HEK293 (cell line): ENCODE measurements around the gene RHBDL2.

ENCODE experiments used
- ELK4 ChIP-seq: IDR thresholded peaks from 2 replicates; pipeline ENCODE4 v1.6.1; 2011; ENCODE audit warnings: mild to moderate bottlenecking, low read depth, low read length, borderline replicate concordance
- FEZF1 ChIP-seq: fragments of 450-650 bp; formaldehyde crosslinking; IDR thresholded peaks from 2 replicates; pipeline ENCODE4 v1.5.1; 2016; ENCODE audit warnings: missing biosample characterization, missing genetic modification characterization
- GLIS1 ChIP-seq: fragments of 450-650 bp; formaldehyde crosslinking; IDR thresholded peaks from 2 replicates; pipeline ENCODE4 v1.5.1; 2016; ENCODE audit warnings: missing biosample characterization, missing genetic modification characterization
- HOXA7 ChIP-seq: sonication (generic); formaldehyde crosslinking; IDR thresholded peaks from 2 replicates; pipeline ENCODE4 v1.8.1; 2022; ENCODE audit warnings: missing genetic modification reagents, borderline replicate concordance
- HOXD13 ChIP-seq: sonication (generic); formaldehyde crosslinking; IDR thresholded peaks from 2 replicates; pipeline ENCODE4 v1.8.0; 2022; ENCODE audit warnings: missing genetic modification reagents, borderline replicate concordance
- REPIN1 ChIP-seq: fragments of 450-650 bp; formaldehyde crosslinking; IDR thresholded peaks from 2 replicates; pipeline ENCODE4 v1.5.1; 2017; ENCODE audit warnings: missing biosample characterization, missing genetic modification characterization, low read depth
- SCRT1 ChIP-seq: fragments of 450-650 bp; formaldehyde crosslinking; IDR thresholded peaks from 2 replicates; pipeline ENCODE4 v1.5.1; 2016; ENCODE audit warnings: missing biosample characterization, missing genetic modification characterization, borderline replicate concordance
- YY1 ChIP-seq: fragments of 450-650 bp; formaldehyde crosslinking; IDR thresholded peaks from 2 replicates; pipeline ENCODE4 v1.5.1; 2018; ENCODE audit warnings: missing biosample characterization, missing genetic modification characterization
- ZBTB26 ChIP-seq: fragments of 450-650 bp; formaldehyde crosslinking; optimal IDR thresholded peaks from 2 replicates; pipeline ENCODE3; 2016; ENCODE audit warnings: missing biosample characterization, mild to moderate bottlenecking, missing genetic modification characterization
- ZFP3 ChIP-seq: fragments of 450-650 bp; formaldehyde crosslinking; IDR thresholded peaks from 2 replicates; pipeline ENCODE4 v1.5.1; 2016; ENCODE audit warnings: low read depth, missing biosample characterization, missing genetic modification characterization
- ZNF146 ChIP-seq: fragments of 450-650 bp; formaldehyde crosslinking; IDR thresholded peaks from 2 replicates; pipeline ENCODE4 v1.5.1; 2016; ENCODE audit warnings: missing biosample characterization, missing genetic modification characterization
- ZNF19 ChIP-seq: fragments of 450-650 bp; formaldehyde crosslinking; IDR thresholded peaks from 2 replicates; pipeline ENCODE4; 2016; ENCODE audit warnings: missing biosample characterization, missing genetic modification characterization, low read depth
- ZNF266 ChIP-seq: fragments of 450-650 bp; formaldehyde crosslinking; IDR thresholded peaks from 2 replicates; pipeline ENCODE4 v1.5.1; 2016; ENCODE audit warnings: missing biosample characterization, missing genetic modification characterization, low read depth
- ZNF335 ChIP-seq: fragments of 450-650 bp; formaldehyde crosslinking; conservative IDR thresholded peaks from 2 replicates; pipeline ENCODE4 v1.5.1; 2016; ENCODE audit warnings: missing biosample characterization, missing genetic modification characterization
- ZNF350 ChIP-seq: fragments of 450-650 bp; formaldehyde crosslinking; IDR thresholded peaks from 2 replicates; pipeline ENCODE4 v1.5.0; 2017; ENCODE audit warnings: missing biosample characterization, mild to moderate bottlenecking, missing genetic modification characterization
- ZNF394 ChIP-seq: fragments of 450-650 bp; formaldehyde crosslinking; IDR thresholded peaks from 2 replicates; pipeline ENCODE4 v1.5.1; 2016; ENCODE audit warnings: missing biosample characterization, missing genetic modification characterization, mild to moderate bottlenecking, moderate library complexity, borderline replicate concordance
- ZNF426 ChIP-seq: fragments of 450-650 bp; formaldehyde crosslinking; IDR thresholded peaks from 2 replicates; pipeline ENCODE4 v1.5.1; 2017; ENCODE audit warnings: missing biosample characterization, missing genetic modification characterization, mild to moderate bottlenecking, inconsistent platforms, moderate library complexity
- ZNF510 ChIP-seq: fragments of 450-650 bp; formaldehyde crosslinking; IDR thresholded peaks from 2 replicates; pipeline ENCODE4 v1.5.1; 2018; ENCODE audit warnings: mild to moderate bottlenecking, missing genetic modification characterization, missing biosample characterization; ENCODE audit not compliant: insufficient replicate concordance
- ZNF514 ChIP-seq: fragments of 450-650 bp; formaldehyde crosslinking; IDR thresholded peaks from 2 replicates; pipeline ENCODE4 v1.5.1; 2016; ENCODE audit warnings: missing biosample characterization, missing genetic modification characterization
- ZNF521 ChIP-seq: fragments of 450-650 bp; formaldehyde crosslinking; IDR thresholded peaks from 2 replicates; pipeline ENCODE4 v1.5.1; 2017; ENCODE audit warnings: missing biosample characterization, mild to moderate bottlenecking, missing genetic modification characterization
- ZNF596 ChIP-seq: fragments of 450-650 bp; IDR thresholded peaks from 2 replicates; pipeline ENCODE4 v1.5.0; 2018; ENCODE audit warnings: missing biosample characterization, mild to moderate bottlenecking, missing genetic modification characterization, moderate library complexity
- ZNF626 ChIP-seq: fragments of 450-650 bp; sonication (Bioruptor Pico); formaldehyde crosslinking; IDR thresholded peaks from 2 replicates; pipeline ENCODE4 v1.5.1; 2018; ENCODE audit warnings: missing biosample characterization, missing genetic modification characterization, inconsistent platforms
- ZNF747 ChIP-seq: fragments of 450-650 bp; formaldehyde crosslinking; IDR thresholded peaks from 2 replicates; pipeline ENCODE4 v1.5.1; 2016; ENCODE audit warnings: missing biosample characterization, missing genetic modification characterization
- ZNF76 ChIP-seq: fragments of 450-650 bp; formaldehyde crosslinking; IDR thresholded peaks from 2 replicates; pipeline ENCODE4; 2016; ENCODE audit warnings: low read depth, missing biosample characterization, missing genetic modification characterization, borderline replicate concordance
- ZNF837 ChIP-seq: fragments of 450-650 bp; formaldehyde crosslinking; IDR thresholded peaks from 2 replicates; pipeline ENCODE4 v1.5.1; 2016; ENCODE audit warnings: missing biosample characterization, missing genetic modification characterization
- TF ChIP-seq, protein P1 (sequence below): fragments of 450-650 bp; formaldehyde crosslinking; IDR thresholded peaks from 2 replicates; pipeline ENCODE4 v1.5.1; 2016; ENCODE audit warnings: missing biosample characterization, missing genetic modification characterization, low read depth
- TF ChIP-seq, protein P2 (sequence below): fragments of 450-650 bp; formaldehyde crosslinking; conservative IDR thresholded peaks from 2 replicates; pipeline ENCODE4 v1.5.1; 2016; ENCODE audit warnings: low read depth, missing biosample characterization, missing genetic modification characterization
- TF ChIP-seq, protein P3 (sequence below): fragments of 450-650 bp; formaldehyde crosslinking; IDR thresholded peaks from 2 replicates; pipeline ENCODE4 v1.5.1; 2016; ENCODE audit warnings: missing biosample characterization, missing genetic modification characterization

The RHBDL2 gene

DNA sequence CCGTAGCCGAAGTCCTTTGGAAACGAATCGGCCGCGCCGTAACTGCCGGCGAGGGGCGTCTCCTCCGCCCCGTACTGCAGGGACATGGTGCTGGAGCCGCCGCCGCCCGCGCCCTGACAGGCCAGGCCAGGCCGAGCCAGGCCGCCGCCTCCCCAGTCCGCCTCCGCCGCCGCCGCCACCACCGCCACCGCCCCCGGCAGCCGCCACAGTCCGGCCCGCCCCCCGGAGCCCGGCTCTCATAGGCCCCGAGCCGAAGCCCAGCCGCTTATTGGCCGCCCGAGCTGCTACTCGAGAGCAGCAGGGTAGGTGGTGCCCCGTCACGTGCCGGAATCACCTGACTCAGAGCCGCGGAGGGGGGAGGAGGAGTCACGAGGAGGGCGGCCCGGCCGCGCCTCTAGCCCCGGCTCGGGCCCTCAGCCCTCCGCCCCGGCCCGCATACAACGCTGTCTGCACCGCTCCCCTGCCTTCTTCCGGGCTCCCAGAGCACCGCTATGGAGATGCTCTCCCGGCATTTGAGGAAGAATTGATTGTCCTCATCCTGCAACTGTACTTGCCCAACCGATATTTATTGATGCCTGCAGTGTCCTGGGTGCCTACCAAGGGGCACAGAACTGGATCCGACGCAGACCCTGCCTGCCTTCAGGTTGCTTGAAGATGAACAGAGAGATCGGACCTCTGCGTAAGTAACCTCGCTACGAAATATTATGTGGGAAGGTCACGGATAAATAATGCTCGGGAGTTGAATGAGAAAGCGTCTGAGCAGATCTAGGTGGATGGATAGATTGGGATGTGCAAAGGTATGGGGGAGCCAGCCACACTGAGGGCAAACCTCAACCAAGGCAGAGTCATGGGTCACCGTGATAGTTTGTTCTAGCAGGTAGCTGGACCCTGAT is 81.8 kb downstream of the RHBDL2 start, which contains the start of gene RRAGC (continued):
- TF ChIP-seq ZNF747 (tag by site-specific recombination) = no peak
- no peak for TF ChIP-seq ELK4
- TF ChIP-seq ZFP3 (tag by site-specific recombination) = no peak
- no peak for TF ChIP-seq HOXA7 (CRISPR knock-in tag)
- no peak for TF ChIP-seq ZNF510
- TF ChIP-seq GLIS1 (tag by site-specific recombination) = peak; percentile 71; the same call in 1 of the 2 replicates
- peak; percentile 49; the same call in 1 of the 2 replicates for TF ChIP-seq ZNF394
- TF ChIP-seq FEZF1 (tag by site-specific recombination) = no peak
- no peak for TF ChIP-seq ZNF596
- TF ChIP-seq ZNF266 (tag by site-specific recombination) = no peak
- no peak for TF ChIP-seq ZNF146
- no peak for TF ChIP-seq ZNF76 (tag by site-specific recombination)
- TF ChIP-seq ZNF350 = no peak
- peak; percentile 55; the same call in 1 of the 2 replicates for TF ChIP-seq YY1 (tag by site-specific recombination)
- TF ChIP-seq ZNF335 (tag by site-specific recombination) = peak; percentile 87
- TF ChIP-seq ZNF837 (tag by site-specific recombination) = no peak
- TF ChIP-seq SCRT1 = no peak
- TF ChIP-seq ZNF19 (tag by site-specific recombination) = no peak
- TF ChIP-seq HOXD13 (CRISPR knock-in tag) = no peak
- peak; percentile 40 for TF ChIP-seq ZBTB26 (tag by site-specific recombination)
- TF ChIP-seq, protein P1, sequence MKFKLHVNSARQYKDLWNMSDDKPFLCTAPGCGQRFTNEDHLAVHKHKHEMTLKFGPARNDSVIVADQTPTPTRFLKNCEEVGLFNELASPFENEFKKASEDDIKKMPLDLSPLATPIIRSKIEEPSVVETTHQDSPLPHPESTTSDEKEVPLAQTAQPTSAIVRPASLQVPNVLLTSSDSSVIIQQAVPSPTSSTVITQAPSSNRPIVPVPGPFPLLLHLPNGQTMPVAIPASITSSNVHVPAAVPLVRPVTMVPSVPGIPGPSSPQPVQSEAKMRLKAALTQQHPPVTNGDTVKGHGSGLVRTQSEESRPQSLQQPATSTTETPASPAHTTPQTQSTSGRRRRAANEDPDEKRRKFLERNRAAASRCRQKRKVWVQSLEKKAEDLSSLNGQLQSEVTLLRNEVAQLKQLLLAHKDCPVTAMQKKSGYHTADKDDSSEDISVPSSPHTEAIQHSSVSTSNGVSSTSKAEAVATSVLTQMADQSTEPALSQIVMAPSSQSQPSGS (tag by site-specific recombination) = no peak
- TF ChIP-seq ZNF521 (tag by site-specific recombination) = no peak
- TF ChIP-seq ZNF426 (tag by site-specific recombination) = no peak
- no peak for TF ChIP-seq REPIN1 (tag by site-specific recombination)
- TF ChIP-seq, protein P2, sequence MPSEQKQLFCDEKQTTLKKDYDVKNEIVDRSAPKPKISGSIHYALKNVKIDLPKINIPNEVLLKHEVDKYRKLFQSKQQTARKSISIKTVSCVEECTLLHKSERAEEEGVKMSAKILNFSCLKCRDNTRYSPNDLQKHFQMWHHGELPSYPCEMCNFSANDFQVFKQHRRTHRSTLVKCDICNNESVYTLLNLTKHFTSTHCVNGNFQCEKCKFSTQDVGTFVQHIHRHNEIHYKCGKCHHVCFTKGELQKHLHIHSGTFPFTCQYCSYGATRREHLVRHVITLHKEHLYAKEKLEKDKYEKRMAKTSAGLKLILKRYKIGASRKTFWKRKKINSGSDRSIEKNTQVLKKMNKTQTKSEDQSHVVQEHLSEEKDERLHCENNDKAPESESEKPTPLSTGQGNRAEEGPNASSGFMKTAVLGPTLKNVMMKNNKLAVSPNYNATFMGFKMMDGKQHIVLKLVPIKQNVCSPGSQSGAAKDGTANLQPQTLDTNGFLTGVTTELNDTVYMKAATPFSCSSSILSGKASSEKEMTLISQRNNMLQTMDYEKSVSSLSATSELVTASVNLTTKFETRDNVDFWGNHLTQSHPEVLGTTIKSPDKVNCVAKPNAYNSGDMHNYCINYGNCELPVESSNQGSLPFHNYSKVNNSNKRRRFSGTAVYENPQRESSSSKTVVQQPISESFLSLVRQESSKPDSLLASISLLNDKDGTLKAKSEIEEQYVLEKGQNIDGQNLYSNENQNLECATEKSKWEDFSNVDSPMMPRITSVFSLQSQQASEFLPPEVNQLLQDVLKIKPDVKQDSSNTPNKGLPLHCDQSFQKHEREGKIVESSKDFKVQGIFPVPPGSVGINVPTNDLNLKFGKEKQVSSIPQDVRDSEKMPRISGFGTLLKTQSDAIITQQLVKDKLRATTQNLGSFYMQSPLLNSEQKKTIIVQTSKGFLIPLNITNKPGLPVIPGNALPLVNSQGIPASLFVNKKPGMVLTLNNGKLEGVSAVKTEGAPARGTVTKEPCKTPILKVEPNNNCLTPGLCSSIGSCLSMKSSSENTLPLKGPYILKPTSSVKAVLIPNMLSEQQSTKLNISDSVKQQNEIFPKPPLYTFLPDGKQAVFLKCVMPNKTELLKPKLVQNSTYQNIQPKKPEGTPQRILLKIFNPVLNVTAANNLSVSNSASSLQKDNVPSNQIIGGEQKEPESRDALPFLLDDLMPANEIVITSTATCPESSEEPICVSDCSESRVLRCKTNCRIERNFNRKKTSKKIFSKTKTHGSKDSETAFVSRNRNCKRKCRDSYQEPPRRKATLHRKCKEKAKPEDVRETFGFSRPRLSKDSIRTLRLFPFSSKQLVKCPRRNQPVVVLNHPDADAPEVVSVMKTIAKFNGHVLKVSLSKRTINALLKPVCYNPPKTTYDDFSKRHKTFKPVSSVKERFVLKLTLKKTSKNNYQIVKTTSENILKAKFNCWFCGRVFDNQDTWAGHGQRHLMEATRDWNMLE (tag by site-specific recombination) = no peak
- TF ChIP-seq, protein P3, sequence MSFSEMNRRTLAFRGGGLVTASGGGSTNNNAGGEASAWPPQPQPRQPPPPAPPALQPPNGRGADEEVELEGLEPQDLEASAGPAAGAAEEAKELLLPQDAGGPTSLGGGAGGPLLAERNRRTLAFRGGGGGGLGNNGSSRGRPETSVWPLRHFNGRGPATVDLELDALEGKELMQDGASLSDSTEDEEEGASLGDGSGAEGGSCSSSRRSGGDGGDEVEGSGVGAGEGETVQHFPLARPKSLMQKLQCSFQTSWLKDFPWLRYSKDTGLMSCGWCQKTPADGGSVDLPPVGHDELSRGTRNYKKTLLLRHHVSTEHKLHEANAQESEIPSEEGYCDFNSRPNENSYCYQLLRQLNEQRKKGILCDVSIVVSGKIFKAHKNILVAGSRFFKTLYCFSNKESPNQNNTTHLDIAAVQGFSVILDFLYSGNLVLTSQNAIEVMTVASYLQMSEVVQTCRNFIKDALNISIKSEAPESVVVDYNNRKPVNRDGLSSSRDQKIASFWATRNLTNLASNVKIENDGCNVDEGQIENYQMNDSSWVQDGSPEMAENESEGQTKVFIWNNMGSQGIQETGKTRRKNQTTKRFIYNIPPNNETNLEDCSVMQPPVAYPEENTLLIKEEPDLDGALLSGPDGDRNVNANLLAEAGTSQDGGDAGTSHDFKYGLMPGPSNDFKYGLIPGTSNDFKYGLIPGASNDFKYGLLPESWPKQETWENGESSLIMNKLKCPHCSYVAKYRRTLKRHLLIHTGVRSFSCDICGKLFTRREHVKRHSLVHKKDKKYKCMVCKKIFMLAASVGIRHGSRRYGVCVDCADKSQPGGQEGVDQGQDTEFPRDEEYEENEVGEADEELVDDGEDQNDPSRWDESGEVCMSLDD = no peak
- TF ChIP-seq ZNF626 (tag by site-specific recombination) = no peak
- no peak for TF ChIP-seq ZNF514 (tag by site-specific recombination)
